Central memory CD8-positive, alpha-beta T cell (primary cell): Measurements from ENCODE around the gene YJU2.
A peak's percentile ranks its signal among the peaks of the same experiment; 100 is the strongest.
"Not testable (repeated sequence)": the region's sequence is repeated elsewhere in the genome, so short reads cannot be mapped to it uniquely, and the experiment has no call there.

Source experiments
- ATAC-seq: fragments of 150-1000 bp; cut with Tn5 transposase; replicated peaks from 2 replicates; pipeline ENCODE4 v1.10.0; 2022; ENCODE audit warnings: mild to moderate bottlenecking, moderate FRiP score, moderate number of reproducible peaks; ENCODE audit not compliant: poor library complexity, severe bottlenecking; ENCODE audit errors: extremely low read depth
- DNase-seq, 2 donors: peaks; one replicate each; pipeline ENCODE4 v3.0.0; 2021; ENCODE audit warnings: low spot score in 2 of 2
- H3K27ac Mint-ChIP-seq: one replicate; pipeline ENCODE4 v1.8.0; 2022; ENCODE audit warnings: low read depth, mild to moderate bottlenecking, moderate library complexity, mixed read lengths
- H3K27me3 Mint-ChIP-seq: one replicate; pipeline ENCODE4 v1.8.0; 2022; ENCODE audit warnings: mixed read lengths
- H3K36me3 Mint-ChIP-seq: one replicate; pipeline ENCODE4 v1.8.0; 2022; ENCODE audit warnings: mild to moderate bottlenecking, moderate library complexity, mixed read lengths; ENCODE audit not compliant: insufficient read depth
- H3K4me1 Mint-ChIP-seq: one replicate; pipeline ENCODE4 v1.8.0; 2022; ENCODE audit warnings: mixed read lengths
- H3K4me3 Mint-ChIP-seq: one replicate; pipeline ENCODE4 v1.8.0; 2022; ENCODE audit warnings: mild to moderate bottlenecking, moderate library complexity, mixed read lengths
- H3K9me3 Mint-ChIP-seq: one replicate; pipeline ENCODE4 v1.8.0; 2022; ENCODE audit warnings: mixed read lengths

The YJU2 gene

GRCh38 chr19:4264812-4265211, 17.9 kb downstream of the YJU2 start:
- DNase-seq (peak in 1 of 2 donors; percentile 12), ATAC-seq (peak; percentile 84)
- H3K36me3 Mint-ChIP-seq, result peaks cover 73% of the 10 kb centered on the region
- peak overlapping the region; percentile 85 for H3K27ac Mint-ChIP-seq
- H3K4me3 Mint-ChIP-seq, result peak overlapping the region; percentile 49
- no peaks in the 10 kb centered on the region for H3K27me3 Mint-ChIP-seq
- peaks cover 28% of the 10 kb centered on the region for H3K4me1 Mint-ChIP-seq
- H3K9me3 Mint-ChIP-seq, result no peaks in the 10 kb centered on the region

DNA sequence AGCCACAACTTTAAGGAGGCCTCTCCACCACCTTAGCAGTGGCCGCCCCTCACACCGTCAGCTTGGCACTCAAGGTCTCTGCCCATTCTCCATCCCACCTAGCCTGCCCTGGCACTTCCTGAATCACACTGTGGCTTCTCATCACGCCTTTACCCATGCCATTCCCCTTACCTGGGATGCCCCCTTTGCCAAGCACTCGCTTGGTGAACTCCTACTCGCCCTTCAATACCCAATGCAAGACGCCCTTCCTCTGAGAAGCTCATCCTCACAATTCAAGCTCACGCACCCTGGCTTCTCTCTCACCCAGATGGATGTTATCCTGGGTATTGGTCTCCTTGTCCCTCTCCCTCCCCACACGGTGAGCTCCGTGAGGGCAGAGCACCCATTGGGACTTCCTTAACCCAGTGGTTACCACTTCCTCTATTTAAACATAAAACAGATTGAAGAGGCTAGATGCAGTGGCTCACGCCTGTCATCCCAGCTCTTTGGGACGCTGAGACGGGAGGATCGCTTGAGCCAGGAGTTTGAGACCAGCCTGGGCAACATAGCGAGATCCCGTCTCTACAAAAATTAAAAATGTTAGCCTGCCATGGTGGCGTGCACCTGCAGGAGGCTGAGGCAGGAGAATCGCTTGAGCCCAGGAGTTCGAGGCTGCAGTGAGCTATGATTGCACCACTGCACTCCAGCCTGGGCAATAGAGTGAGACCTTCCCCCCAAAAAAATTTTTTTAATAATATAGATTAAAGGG, 19.5 kb downstream of the YJU2 start:
- Mint-ChIP-seq H3K36me3 (peaks cover 73% of the 10 kb centered on the region), H3K4me3 (no peak overlapping the region), H3K4me1 (peaks cover 28% of the 10 kb centered on the region), H3K9me3 (no peaks in the 10 kb centered on the region), H3K27ac (peak overlapping the region; percentile 85), H3K27me3 (no peaks in the 10 kb centered on the region)
- no peak for DNase-seq
- no peak for ATAC-seq

- no peaks in the 10 kb centered on the region for H3K27me3 Mint-ChIP-seq
- no peak overlapping the region for H3K27ac Mint-ChIP-seq
- no peak overlapping the region for H3K4me3 Mint-ChIP-seq
- H3K4me1 Mint-ChIP-seq, result peaks cover 28% of the 10 kb centered on the region
- no peaks in the 10 kb centered on the region for H3K9me3 Mint-ChIP-seq
- H3K36me3 Mint-ChIP-seq, result peaks cover 65% of the 10 kb centered on the region
- ATAC-seq (no peak), DNase-seq (peak; percentile 16 to 42)
Measured at GRCh38 chr19:4267101-4267900, 20.4 kb downstream of the YJU2 start.

DNA sequence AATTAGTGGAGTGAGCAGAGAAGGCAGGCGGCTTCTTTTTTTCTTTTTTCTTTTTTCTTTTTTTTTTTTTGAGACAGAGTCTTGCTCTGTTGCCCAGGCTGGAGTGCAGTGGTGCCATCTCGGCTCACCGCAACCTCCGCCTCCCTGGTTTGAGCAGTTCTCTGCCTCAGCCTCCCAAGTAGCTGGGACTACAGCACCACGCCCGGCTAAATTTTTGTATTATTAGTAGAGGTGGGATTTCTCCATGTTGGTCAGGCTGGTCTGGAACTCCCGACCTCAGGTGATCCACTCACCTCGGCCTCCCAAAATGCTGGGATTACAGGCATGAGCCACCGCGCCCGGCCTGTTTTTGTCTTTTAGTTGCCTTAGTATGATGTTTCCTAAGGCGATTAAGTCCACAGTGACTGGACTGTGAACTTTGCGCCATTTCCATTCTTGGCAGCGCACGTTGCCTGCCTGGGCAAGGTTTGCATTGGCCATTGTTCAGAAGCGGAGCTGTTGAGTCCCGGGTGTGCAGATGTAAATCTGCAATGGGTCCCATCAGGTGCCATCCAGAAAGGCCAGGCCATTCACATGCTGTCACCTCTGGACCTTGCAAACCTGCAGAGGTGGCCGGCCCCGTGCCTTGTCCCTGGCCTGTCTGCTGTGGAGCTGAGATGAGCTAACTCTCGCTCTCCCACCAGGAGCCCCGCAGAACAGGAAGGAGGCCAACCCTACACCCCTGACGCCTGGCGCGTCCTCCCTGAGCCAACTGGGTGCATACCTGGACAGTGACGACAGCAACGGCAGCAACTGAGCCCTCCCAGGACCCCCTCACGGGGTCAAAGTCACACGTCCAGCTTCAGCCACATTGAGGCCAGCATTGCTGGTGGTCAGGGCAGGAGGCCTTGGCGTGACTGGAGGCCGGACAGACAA, 21.3 kb downstream of the YJU2 start:
- no peak overlapping the region for H3K4me3 Mint-ChIP-seq
- ATAC-seq (no peak), DNase-seq (no peak)
- H3K9me3 Mint-ChIP-seq, result no peaks in the 10 kb centered on the region
- no peak overlapping the region for H3K27ac Mint-ChIP-seq
- H3K4me1 Mint-ChIP-seq, result peaks cover 28% of the 10 kb centered on the region
- H3K36me3 Mint-ChIP-seq, result peaks cover 58% of the 10 kb centered on the region
- no peaks in the 10 kb centered on the region for H3K27me3 Mint-ChIP-seq

GRCh38 chr19:4268816-4269430, 22.0 kb downstream of the YJU2 start:
- H3K27me3 Mint-ChIP-seq, result no peaks in the 10 kb centered on the region
- no peaks in the 10 kb centered on the region for H3K9me3 Mint-ChIP-seq
- peaks cover 28% of the 10 kb centered on the region for H3K4me1 Mint-ChIP-seq
- no peak overlapping the region for H3K27ac Mint-ChIP-seq
- peaks cover 54% of the 10 kb centered on the region for H3K36me3 Mint-ChIP-seq
- DNase-seq, result no peak
- no peak overlapping the region for H3K4me3 Mint-ChIP-seq
- ATAC-seq, result no peak

GRCh38 chr19:4272894-4273293, 26.0 kb downstream of the YJU2 start:
- Mint-ChIP-seq H3K4me3 (no peak overlapping the region), H3K27ac (peak overlapping the region; percentile 78), H3K9me3 (no peaks in the 10 kb centered on the region), H3K4me1 (peaks cover 6% of the 10 kb centered on the region), H3K36me3 (peaks cover 28% of the 10 kb centered on the region), H3K27me3 (no peaks in the 10 kb centered on the region)
- ATAC-seq (no peak), DNase-seq (no peak)

- H3K36me3 Mint-ChIP-seq, result peaks cover 19% of the 10 kb centered on the region
- not testable (repeated sequence) for H3K9me3 Mint-ChIP-seq, ATAC-seq, H3K27ac Mint-ChIP-seq, H3K27me3 Mint-ChIP-seq, H3K4me1 Mint-ChIP-seq, H3K4me3 Mint-ChIP-seq, DNase-seq
Measured at GRCh38 chr19:4274321-4274686, 27.4 kb downstream of the YJU2 start.

DNA sequence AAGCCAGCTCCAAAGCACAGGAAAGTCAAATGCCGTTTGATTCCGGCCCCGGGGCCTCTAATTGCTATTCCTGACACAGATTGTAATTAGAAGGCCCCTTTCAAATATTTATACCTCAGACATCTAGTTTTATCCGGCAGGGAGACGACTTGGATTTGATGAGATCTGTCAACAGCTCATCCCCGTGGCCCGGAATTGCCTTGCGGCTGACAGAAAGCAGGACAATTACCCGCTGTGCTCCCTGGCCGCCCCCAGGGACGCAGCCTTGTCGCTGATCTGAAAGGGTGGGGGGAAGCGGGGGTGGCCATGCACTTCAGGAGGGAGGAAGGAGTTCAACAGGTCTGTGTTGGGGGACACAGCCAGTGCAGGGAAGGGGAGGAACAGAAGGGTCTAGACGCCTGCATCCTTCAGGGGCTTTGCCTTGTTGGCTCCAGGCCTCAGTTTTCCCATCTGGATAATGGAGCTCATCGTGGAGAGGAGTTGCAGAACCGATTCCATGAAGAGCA, 30.4 kb downstream of the YJU2 start:
- no peak for DNase-seq

GRCh38 chr19:4278010-4278409, 31.1 kb downstream of the YJU2 start:
- no peak overlapping the region for H3K4me3 Mint-ChIP-seq
- ATAC-seq, result no peak
- no peak overlapping the region for H3K27ac Mint-ChIP-seq
- no peaks in the 10 kb centered on the region for H3K9me3 Mint-ChIP-seq
- no peak for DNase-seq
- H3K4me1 Mint-ChIP-seq, result peaks cover 4% of the 10 kb centered on the region
- peaks cover 6% of the 10 kb centered on the region for H3K36me3 Mint-ChIP-seq
- H3K27me3 Mint-ChIP-seq, result peaks cover 29% of the 10 kb centered on the region

More for the DNA sequence above, 30.4 kb downstream of the YJU2 start:
- ATAC-seq, result no peak
- no peak overlapping the region for H3K4me3 Mint-ChIP-seq
- H3K27ac Mint-ChIP-seq, result no peak overlapping the region
- peaks cover 4% of the 10 kb centered on the region for H3K4me1 Mint-ChIP-seq
- peaks cover 4% of the 10 kb centered on the region for H3K36me3 Mint-ChIP-seq
- peaks cover 23% of the 10 kb centered on the region for H3K27me3 Mint-ChIP-seq
- no peaks in the 10 kb centered on the region for H3K9me3 Mint-ChIP-seq

GRCh38 chr19:4278419-4279266, 31.8 kb downstream of the YJU2 start, which contains the start of gene SHD:
TSS of gene SHD (plus strand) at chr19:4279266. CDS start at chr19:4280064, 798 bp downstream.
- ATAC-seq (no peak), DNase-seq (no peak)
- no peak within 1 kb of the TSS for H3K27ac Mint-ChIP-seq
- H3K27me3 Mint-ChIP-seq, result peaks cover 31% of the 10 kb centered on the region
- H3K36me3 Mint-ChIP-seq, result peaks cover 5% of the 10 kb centered on the region
- H3K4me1 Mint-ChIP-seq, result peaks cover 4% of the 10 kb centered on the region
- H3K9me3 Mint-ChIP-seq, result no peaks in the 10 kb centered on the region
- H3K4me3 Mint-ChIP-seq, result peak within 1 kb of the TSS; percentile 41

DNA sequence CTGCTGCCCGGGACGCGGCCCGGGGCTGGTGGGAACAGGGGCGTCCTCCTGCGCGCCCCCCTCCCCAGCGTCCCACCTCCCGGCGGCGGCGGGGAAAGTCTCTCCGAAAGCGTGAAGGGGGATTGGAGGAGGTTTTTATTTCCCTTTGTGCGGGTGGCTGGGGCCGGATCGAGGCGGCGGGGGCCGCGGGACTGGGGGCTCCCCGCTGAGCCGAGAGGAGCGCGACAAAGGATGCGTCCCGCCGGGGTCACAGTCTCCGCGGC, 32.3 kb downstream of the YJU2 start:
- Mint-ChIP-seq H3K27me3 (peaks cover 31% of the 10 kb centered on the region), H3K4me3 (no peak overlapping the region), H3K9me3 (no peaks in the 10 kb centered on the region), H3K4me1 (peaks cover 4% of the 10 kb centered on the region), H3K27ac (no peak overlapping the region), H3K36me3 (peaks cover 5% of the 10 kb centered on the region)
- DNase-seq (no peak), ATAC-seq (no peak)
